NB4 (cell line): ENCODE measurements around the gene VPS13C.

ENCODE experiments used
- POLR2A ChIP-seq: IDR thresholded peaks from 2 replicates; pipeline ENCODE4 v1.6.1; 2011; ENCODE audit warnings: mild to moderate bottlenecking; ENCODE audit not compliant: insufficient read length; ENCODE audit errors: extremely low read depth
- TF ChIP-seq, protein P1 (sequence below): IDR thresholded peaks from one replicate; pipeline ENCODE4 v1.5.1; 2012; ENCODE audit warnings: low read depth, low read length

- TF ChIP-seq, protein P1, sequence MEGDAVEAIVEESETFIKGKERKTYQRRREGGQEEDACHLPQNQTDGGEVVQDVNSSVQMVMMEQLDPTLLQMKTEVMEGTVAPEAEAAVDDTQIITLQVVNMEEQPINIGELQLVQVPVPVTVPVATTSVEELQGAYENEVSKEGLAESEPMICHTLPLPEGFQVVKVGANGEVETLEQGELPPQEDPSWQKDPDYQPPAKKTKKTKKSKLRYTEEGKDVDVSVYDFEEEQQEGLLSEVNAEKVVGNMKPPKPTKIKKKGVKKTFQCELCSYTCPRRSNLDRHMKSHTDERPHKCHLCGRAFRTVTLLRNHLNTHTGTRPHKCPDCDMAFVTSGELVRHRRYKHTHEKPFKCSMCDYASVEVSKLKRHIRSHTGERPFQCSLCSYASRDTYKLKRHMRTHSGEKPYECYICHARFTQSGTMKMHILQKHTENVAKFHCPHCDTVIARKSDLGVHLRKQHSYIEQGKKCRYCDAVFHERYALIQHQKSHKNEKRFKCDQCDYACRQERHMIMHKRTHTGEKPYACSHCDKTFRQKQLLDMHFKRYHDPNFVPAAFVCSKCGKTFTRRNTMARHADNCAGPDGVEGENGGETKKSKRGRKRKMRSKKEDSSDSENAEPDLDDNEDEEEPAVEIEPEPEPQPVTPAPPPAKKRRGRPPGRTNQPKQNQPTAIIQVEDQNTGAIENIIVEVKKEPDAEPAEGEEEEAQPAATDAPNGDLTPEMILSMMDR = no peak
- no peak for TF ChIP-seq POLR2A
Measured at GRCh38 chr15:61849447-61849846, 210.8 kb downstream of the VPS13C start.
